Ascending aorta (tissue), 2 donors: ENCODE data around the gene KCNQ1OT1. TPM values are rescaled to one million over a fixed set of nuclear protein-coding genes. Genes with fewer than 3 reads are reported as not detected.

Source experiments
- DNase-seq, 2 donors: peaks; one replicate each; pipeline ENCODE4 v3.0.0-alpha.2; 2019; ENCODE audit warnings: low spot score in 2 of 2
- H3K27ac ChIP-seq, 2 donors: fragments of 200-600 bp; sonication (generic); one replicate each; pipeline ENCODE4 v1.5.1; 2016 to 2017; ENCODE audit warnings: mild to moderate bottlenecking in 1 of 2
- H3K27me3 ChIP-seq: fragments of 200-600 bp; sonication (generic); one replicate; pipeline ENCODE4 v1.5.1; 2017
- H3K36me3 ChIP-seq, 2 donors: fragments of 200-600 bp; sonication (generic); one replicate each; pipeline ENCODE4 v1.5.1; 2016
- H3K4me1 ChIP-seq, 2 donors: fragments of 200-600 bp; sonication (generic); one replicate each; pipeline ENCODE4 v1.5.1; 2016 to 2017; ENCODE audit warnings: mild to moderate bottlenecking in 1 of 2
- H3K4me3 ChIP-seq, 2 donors: fragments of 200-600 bp; sonication (generic); one replicate each; pipeline ENCODE4 v1.5.1; 2016 to 2017; ENCODE audit warnings: mild to moderate bottlenecking in 1 of 2
- H3K9me3 ChIP-seq, 2 donors: fragments of 200-600 bp; sonication (generic); one replicate each; pipeline ENCODE4 v1.5.1; 2016
- CTCF ChIP-seq, 3 experiments: fragments of 200-600 bp in 2 of 3; fragments of 450-650 bp in 1 of 3; sonication (generic) in 2 of 3; IDR thresholded peaks; one replicate each; pipeline ENCODE4 v1.5.1; 2016 to 2019; ENCODE audit warnings: antibody characterized with exemption in 3 of 3, mild to moderate bottlenecking in 1 of 3, moderate library complexity in 1 of 3
- intact Hi-C: fragments of 100-400 bp; cut with DNase I; formaldehyde crosslinking; loops from one replicate; pipeline ENCODE4 v1.15.1; 2023
- total RNA-seq: library from RNA; depleted of rRNA; stranded (reverse); fragments of >200 nt; gene quantifications from one replicate; pipeline ENCODE4 v1.1.0, GENCODE V29; 2016

KCNQ1OT1 gene
- total RNA-seq, 1 donor from 2014 or later = 1.5 TPM

- TF ChIP-seq CTCF (IDR thresholded peaks at IDR 0.05) = no peak
- Histone ChIP-seq H3K27me3 (no peaks in the 10 kb centered on the region), H3K27ac (no peak overlapping the region), H3K4me1 (no peaks in the 10 kb centered on the region), H3K9me3 (no peaks in the 10 kb centered on the region), H3K4me3 (no peak overlapping the region), H3K36me3 (no peaks in the 10 kb centered on the region)
- intact Hi-C loops = no loop called here
- DNase-seq = no peak
Observed at GRCh38 chr11:2558397-2558796, 141.4 kb downstream of the KCNQ1OT1 start.

Other genes with a start within 250 kb of the KCNQ1OT1 start
- 18.1 TPM for gene CDKN1C, start 185.8 kb upstream of the KCNQ1OT1 start, total RNA-seq
- gene PHLDA2, start 229.4 kb upstream of the KCNQ1OT1 start, total RNA-seq = not detected